Prostate gland (tissue), 2 donors: ENCODE data around the gene MRO.

Experiments
- POLR2AphosphoS5 ChIP-seq: sonication (generic); formaldehyde crosslinking; IDR thresholded peaks from one replicate; pipeline ENCODE4 v1.6.1; 2017; ENCODE audit warnings: antibody characterized with exemption
- TF ChIP-seq, protein P1 (sequence below), 4 experiments: fragments of 200-600 bp in 2 of 4; fragments of 450-650 bp in 2 of 4; sonication (generic) in 2 of 4; IDR thresholded peaks; 1 replicate in 3 of 4; 2 replicates in 1 of 4; pipeline ENCODE4 v1.5.1; 2016 to 2019; ENCODE audit warnings: antibody characterized with exemption in 4 of 4, mild to moderate bottlenecking in 2 of 4, moderate library complexity in 2 of 4

DNA sequence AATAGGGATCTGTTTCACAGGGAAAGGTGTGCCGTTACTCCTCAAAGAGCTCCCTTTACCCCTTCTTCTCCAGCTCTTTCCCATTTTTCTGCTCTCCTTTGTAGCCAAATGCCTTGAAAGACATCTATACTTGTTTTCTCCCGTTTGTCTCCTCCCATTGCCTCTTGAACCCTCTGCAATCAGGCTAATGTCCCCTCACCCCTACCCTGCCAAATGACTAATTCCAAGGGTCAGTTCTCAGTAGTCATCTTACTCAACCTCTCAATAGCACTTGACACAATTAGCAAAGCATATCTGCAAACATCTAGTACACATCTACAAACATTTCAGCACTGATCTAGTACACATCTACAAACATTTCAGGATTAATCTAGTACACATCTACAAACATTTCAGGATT, 12.6 kb downstream of the MRO start:
- TF ChIP-seq, protein P1, sequence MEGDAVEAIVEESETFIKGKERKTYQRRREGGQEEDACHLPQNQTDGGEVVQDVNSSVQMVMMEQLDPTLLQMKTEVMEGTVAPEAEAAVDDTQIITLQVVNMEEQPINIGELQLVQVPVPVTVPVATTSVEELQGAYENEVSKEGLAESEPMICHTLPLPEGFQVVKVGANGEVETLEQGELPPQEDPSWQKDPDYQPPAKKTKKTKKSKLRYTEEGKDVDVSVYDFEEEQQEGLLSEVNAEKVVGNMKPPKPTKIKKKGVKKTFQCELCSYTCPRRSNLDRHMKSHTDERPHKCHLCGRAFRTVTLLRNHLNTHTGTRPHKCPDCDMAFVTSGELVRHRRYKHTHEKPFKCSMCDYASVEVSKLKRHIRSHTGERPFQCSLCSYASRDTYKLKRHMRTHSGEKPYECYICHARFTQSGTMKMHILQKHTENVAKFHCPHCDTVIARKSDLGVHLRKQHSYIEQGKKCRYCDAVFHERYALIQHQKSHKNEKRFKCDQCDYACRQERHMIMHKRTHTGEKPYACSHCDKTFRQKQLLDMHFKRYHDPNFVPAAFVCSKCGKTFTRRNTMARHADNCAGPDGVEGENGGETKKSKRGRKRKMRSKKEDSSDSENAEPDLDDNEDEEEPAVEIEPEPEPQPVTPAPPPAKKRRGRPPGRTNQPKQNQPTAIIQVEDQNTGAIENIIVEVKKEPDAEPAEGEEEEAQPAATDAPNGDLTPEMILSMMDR (IDR thresholded peaks at IDR 0.05): no peak
- TF ChIP-seq POLR2AphosphoS5: no peak
